C1 segment of cervical spinal cord (tissue), 14 donors: ENCODE data around the gene OPN1SW.

ENCODE experiments used
- DNase-seq, 14 donors: peaks; one replicate each; lab custom pipeline; 2025; lab: John Stamatoyannopoulos, UW

The OPN1SW gene

GRCh38 chr7:128733278-128733645 is 42.3 kb downstream of the OPN1SW start:
- no peak for DNase-seq

DNA sequence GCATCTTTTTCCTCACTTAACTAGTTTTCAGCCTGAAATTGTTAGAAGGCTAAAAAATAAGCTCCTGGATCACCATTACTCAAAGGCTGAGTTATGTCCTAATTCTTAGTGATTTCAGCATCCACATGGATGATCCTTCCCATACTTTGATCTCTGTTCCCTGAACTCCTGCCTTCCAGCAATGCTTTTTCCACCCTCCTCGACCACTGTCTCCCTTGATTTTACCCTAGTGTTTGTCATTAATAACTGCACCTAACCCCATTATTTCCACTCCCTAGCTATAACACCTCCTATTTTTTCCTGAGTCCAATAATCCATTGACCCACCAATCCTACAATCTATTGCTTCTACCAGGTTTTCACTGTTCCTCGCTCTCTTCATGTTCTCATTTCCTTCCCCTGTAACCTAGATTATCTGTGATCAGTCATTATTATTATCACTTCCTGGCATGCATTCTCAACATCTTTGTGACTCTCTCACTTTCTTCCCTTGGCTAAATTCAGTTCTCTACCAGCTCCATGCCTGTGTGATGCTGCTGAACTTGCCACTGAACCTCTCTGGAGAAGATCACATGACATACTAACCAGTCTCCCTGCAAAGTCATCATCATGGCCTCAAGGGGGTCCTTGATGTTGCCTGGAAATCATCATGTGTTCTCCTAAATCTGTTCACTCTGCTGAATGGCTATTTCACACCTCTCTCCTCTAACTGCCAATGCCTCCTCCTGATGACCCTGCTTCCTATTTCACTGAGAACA is 42.9 kb downstream of the OPN1SW start:
- no peak for DNase-seq

- no peak for DNase-seq
Measured at GRCh38 chr7:128731184-128731583, 44.4 kb downstream of the OPN1SW start.

DNA sequence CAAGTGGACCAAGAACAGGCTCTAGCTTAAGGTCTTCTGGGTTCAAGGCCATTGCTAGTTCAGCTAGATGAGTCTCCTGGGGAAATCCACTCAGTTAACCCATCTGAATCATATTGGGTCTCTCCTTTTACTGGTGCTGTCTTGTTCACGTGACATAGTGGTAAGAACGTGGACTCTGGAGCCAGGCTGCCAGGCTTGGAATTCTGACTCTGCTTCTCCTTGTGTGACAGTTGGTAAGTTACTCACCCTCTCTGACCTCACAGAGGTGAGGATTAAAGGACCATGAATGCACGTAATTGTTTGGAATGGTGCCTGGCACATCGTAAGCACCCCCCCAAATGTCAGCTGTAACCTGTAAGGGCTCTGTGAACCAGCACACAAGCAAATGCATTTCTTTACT is 46.1 kb downstream of the OPN1SW start:
- no peak for DNase-seq

DNA sequence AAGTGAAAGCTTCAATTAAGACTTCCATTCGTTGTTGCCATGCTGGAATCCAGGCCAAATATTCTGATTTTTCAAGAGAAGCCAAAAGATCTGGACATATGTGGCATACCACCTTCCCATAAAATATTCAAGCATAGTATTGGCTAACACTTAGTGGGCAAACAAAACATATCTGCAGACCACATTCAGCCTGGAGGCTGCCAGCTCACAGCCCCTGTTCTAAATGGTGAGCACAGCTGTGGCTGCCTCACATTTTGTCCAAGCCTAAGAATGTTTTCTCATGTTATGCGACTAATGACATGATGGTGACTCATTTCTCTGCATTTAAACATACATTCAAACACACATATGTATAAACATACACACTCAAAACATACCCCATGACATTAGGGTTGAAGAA is 47.0 kb downstream of the OPN1SW start:
- DNase-seq: no peak

DNA sequence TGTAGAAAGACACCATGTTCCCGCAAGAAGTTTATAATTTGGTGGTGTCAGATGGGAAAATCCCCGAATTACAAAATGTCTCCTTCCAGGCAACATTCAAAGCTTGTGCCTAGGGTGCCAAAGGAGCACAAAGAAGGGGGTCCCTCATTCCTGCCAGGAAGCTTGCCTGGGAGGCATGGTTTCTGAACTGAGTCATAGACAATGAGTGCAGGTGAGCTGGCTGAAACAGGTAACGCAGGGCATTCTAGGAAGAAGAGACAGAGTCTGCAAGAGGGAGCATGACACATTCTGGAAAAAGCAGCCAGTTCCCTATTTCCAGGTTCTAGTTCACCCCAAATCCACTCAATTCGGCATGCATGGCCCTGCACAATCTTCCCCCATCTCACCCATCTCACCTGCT is 48.4 kb downstream of the OPN1SW start:
- DNase-seq: no peak

- DNase-seq: no peak
Measured at GRCh38 chr7:128726737-128727072, 48.9 kb downstream of the OPN1SW start.

GRCh38 chr7:128726059-128726736 is 49.4 kb downstream of the OPN1SW start:
- peak in 1 of 14 donors; percentile 11 for DNase-seq

DNA sequence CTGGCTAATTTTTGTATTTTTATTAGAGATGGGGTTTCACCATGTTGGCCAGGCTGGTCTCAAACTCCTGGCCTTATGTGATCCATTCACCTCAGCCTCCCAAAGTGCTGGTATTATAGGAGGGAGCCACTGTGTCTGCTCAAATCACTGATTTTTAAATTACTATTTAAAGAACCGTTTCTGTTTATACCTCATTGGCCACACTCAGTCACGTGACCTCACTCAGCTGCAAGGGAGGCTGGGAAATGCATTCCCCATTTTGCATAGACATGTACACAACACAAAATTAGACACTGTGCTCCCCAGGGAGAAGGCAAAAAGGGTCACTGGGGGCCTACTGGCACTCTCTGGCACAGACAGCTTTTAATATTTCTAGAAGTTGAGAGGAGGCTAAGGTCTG is 50.1 kb downstream of the OPN1SW start:
- no peak for DNase-seq

DNA sequence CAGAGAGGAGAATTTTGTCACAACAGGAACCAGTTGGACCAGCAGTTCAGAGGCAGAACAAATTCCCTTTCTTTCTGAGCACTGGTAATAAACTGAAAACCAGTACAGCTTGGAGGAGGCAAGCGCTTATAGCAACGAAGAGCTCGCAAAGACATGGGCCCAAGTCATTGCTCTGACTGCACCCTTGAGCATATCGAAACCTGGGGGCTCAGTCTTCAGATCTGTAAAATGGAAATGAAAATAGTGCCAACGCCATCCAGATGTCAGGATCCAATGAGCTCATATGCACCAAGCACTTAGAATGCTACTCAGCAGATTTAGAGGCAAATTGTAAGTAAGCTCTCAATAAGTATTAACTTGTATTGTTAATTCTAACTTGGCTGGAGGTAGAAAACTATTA is 50.9 kb downstream of the OPN1SW start:
- no peak for DNase-seq
